ENCODE data around the gene CAPG.

The CAPG gene

GRCh38 chr2:85355521-85355920 lies 54.6 kb downstream of the CAPG start:
- no peak for DNase-seq

GRCh38 chr2:85355073-85355410 lies 55.1 kb downstream of the CAPG start:
- no peak for DNase-seq

- peak; percentile 99 for DNase-seq
Observed at GRCh38 chr2:85354286-85355072, 55.7 kb downstream of the CAPG start, which contains the start of the genes ELMOD3 and RETSAT. Gene ELMOD3, plus strand, starts transcription at chr2:85354769. Its CDS starts 2,430 bp downstream, at chr2:85357199. Gene RETSAT, minus strand, starts transcription at chr2:85354528. Its CDS starts 21 bp downstream, at chr2:85354507.

GRCh38 chr2:85353876-85354285 lies 56.3 kb downstream of the CAPG start:
- DNase-seq: peak; percentile 18

- no peak for DNase-seq
Observed at GRCh38 chr2:85347599-85347998, 62.6 kb downstream of the CAPG start.

All from MV-4-11 (cell line).